ENCODE data around the gene ABCC12. TPM values are rescaled to one million over a fixed set of nuclear protein-coding genes. Genes with fewer than 3 reads are reported as not detected.

ABCC12 gene
- total RNA-seq, 1 experiment from 2014 or later, result not detected

GRCh38 chr16:48180868-48181480 is 25.2 kb upstream of the ABCC12 start:
- H3K27ac ChIP-seq (ENCODE audit: low read depth, low read length, poor library complexity, severe bottlenecking), result no peak overlapping the region
- TF ChIP-seq, protein P1, sequence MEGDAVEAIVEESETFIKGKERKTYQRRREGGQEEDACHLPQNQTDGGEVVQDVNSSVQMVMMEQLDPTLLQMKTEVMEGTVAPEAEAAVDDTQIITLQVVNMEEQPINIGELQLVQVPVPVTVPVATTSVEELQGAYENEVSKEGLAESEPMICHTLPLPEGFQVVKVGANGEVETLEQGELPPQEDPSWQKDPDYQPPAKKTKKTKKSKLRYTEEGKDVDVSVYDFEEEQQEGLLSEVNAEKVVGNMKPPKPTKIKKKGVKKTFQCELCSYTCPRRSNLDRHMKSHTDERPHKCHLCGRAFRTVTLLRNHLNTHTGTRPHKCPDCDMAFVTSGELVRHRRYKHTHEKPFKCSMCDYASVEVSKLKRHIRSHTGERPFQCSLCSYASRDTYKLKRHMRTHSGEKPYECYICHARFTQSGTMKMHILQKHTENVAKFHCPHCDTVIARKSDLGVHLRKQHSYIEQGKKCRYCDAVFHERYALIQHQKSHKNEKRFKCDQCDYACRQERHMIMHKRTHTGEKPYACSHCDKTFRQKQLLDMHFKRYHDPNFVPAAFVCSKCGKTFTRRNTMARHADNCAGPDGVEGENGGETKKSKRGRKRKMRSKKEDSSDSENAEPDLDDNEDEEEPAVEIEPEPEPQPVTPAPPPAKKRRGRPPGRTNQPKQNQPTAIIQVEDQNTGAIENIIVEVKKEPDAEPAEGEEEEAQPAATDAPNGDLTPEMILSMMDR (conservative IDR thresholded peaks at IDR 0.05; ENCODE audit: low read depth, low read length), result no peak
- TF ChIP-seq EZH2 (IDR thresholded peaks at IDR 0.05; ENCODE audit: borderline replicate concordance, low read depth, low read length, poor library complexity, severe bottlenecking), result no peak
- no peaks in the 10 kb centered on the region for H3K9me3 ChIP-seq (ENCODE audit: low read depth, low read length, poor library complexity, severe bottlenecking)
- H3K36me3 ChIP-seq (ENCODE audit: insufficient read depth, low read length, poor library complexity, severe bottlenecking), result no peaks in the 10 kb centered on the region
- ChIA-PET POLR2A (ENCODE audit: low non-redundant PET) (no interaction called here), CTCF (no interaction called here)
- no TSS peak for BruUV-seq (replicated peaks)
- no peak for DNase-seq (ENCODE audit: low spot score)
- H3K27me3 ChIP-seq (replicated peaks; ENCODE audit: insufficient read depth, low read depth, low read length, poor library complexity), result no peaks in the 10 kb centered on the region
- intact Hi-C loops (cut with micrococcal nuclease; ENCODE audit: unreplicated experiment), result no loop called here
- H3K4me1 ChIP-seq (ENCODE audit: insufficient read depth, low read length, poor library complexity, severe bottlenecking), result no peaks in the 10 kb centered on the region
- no peak overlapping the region for H3K4me3 ChIP-seq (ENCODE audit: low read depth, low read length, poor library complexity, severe bottlenecking)

DNA sequence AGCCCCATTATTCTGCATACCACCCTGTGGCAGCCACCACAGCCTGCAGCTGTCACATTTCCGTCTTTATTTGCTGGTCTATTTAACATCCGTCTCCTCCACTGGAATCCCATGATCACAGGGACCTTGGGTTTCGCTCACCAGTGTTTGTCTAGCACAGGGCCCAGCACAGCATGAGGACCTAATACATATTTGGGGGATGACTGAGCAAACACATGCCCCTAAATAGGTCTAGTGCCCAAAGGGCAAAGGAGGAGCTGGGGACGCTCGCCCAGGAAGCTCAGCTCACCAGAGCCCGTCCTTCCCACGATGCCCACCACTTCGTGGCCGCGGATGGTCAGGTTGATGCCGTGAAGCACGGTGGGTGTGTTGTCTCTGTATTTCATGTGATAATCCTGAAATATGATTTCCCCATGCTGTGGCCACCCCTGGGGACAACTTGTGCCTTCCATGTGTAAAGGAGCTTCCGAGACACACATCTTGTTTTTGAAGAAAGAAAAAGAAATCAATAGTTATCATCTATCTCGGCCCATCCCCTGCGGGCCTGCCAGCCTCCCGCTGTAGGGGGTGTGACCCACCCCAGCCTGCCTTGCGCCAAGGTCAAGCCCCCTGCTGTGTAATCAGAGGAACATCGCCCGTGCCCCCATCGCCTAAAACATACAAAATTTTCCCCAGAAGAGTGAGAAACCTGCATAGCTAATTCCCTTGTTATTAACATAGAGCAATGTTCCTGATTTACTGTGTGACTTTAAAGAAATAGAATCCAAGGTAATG is 21.0 kb upstream of the ABCC12 start:
- DNase-seq (ENCODE audit: low spot score), result no peak
- no peak overlapping the region for H3K27ac ChIP-seq (ENCODE audit: low read depth, low read length, poor library complexity, severe bottlenecking)
- POLR2A ChIA-PET (ENCODE audit: low non-redundant PET), result no interaction called here
- no TSS peak for BruUV-seq (replicated peaks)
- intact Hi-C loops (cut with micrococcal nuclease; ENCODE audit: unreplicated experiment), result no loop called here
- H3K9me3 ChIP-seq (ENCODE audit: low read depth, low read length, poor library complexity, severe bottlenecking), result no peaks in the 10 kb centered on the region
- no peak overlapping the region for H3K4me3 ChIP-seq (ENCODE audit: low read depth, low read length, poor library complexity, severe bottlenecking)
- no peaks in the 10 kb centered on the region for H3K36me3 ChIP-seq (ENCODE audit: insufficient read depth, low read length, poor library complexity, severe bottlenecking)
- no peaks in the 10 kb centered on the region for H3K27me3 ChIP-seq (replicated peaks; ENCODE audit: insufficient read depth, low read depth, low read length, poor library complexity)
- TF ChIP-seq EZH2 (IDR thresholded peaks at IDR 0.05; ENCODE audit: borderline replicate concordance, low read depth, low read length, poor library complexity, severe bottlenecking), result no peak
- TF ChIP-seq, protein P1 (conservative IDR thresholded peaks at IDR 0.05; ENCODE audit: low read depth, low read length), result no peak
- no peaks in the 10 kb centered on the region for H3K4me1 ChIP-seq (ENCODE audit: insufficient read depth, low read length, poor library complexity, severe bottlenecking)
- CTCF ChIA-PET, result no interaction called here

DNA sequence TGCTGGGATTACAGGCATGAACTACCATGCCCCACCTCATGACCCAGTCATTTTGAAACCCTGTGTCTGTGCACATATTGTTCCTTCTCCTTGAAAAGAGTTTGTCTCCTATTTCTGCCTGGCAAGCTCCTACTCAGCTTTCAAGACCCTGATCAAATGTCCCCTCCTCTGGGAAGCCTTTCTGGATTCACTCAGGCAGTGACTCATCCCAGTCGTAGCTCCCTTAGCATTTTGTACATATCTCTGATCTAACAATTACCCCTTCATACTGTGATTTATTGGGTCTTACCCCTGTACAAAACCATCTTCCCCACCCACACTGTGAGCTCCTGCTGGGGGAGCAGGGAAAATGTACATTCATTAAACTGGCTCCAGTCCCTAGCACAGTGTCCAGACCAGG is 18.1 kb upstream of the ABCC12 start:
- CTCF ChIA-PET, result interaction anchor here (2.1 kb wide), 1 partner anchor 9 kb away, joined by 10 read pairs; no protein-coding TSS in a partner anchor
- DNase-seq (ENCODE audit: low spot score), result peak; percentile 16
- POLR2A ChIA-PET (ENCODE audit: low non-redundant PET), result no interaction called here
- intact Hi-C loops (cut with micrococcal nuclease; ENCODE audit: unreplicated experiment), result no loop called here
- H3K36me3 ChIP-seq (ENCODE audit: insufficient read depth, low read length, poor library complexity, severe bottlenecking), result no peaks in the 10 kb centered on the region
- H3K27ac ChIP-seq (ENCODE audit: low read depth, low read length, poor library complexity, severe bottlenecking), result no peak overlapping the region
- no peaks in the 10 kb centered on the region for H3K9me3 ChIP-seq (ENCODE audit: low read depth, low read length, poor library complexity, severe bottlenecking)
- TF ChIP-seq, protein P1 (conservative IDR thresholded peaks at IDR 0.05; ENCODE audit: low read depth, low read length), result no peak
- TF ChIP-seq EZH2 (IDR thresholded peaks at IDR 0.05; ENCODE audit: borderline replicate concordance, low read depth, low read length, poor library complexity, severe bottlenecking), result no peak
- H3K27me3 ChIP-seq (replicated peaks; ENCODE audit: insufficient read depth, low read depth, low read length, poor library complexity), result no peaks in the 10 kb centered on the region
- BruUV-seq (replicated peaks), result no TSS peak
- no peaks in the 10 kb centered on the region for H3K4me1 ChIP-seq (ENCODE audit: insufficient read depth, low read length, poor library complexity, severe bottlenecking)
- H3K4me3 ChIP-seq (ENCODE audit: low read depth, low read length, poor library complexity, severe bottlenecking), result no peak overlapping the region

All from A673 (cell line).